HG02970 (cell line): ENCODE results near the gene MAN2A1.

Source experiments
- ATAC-seq: cut with Tn5 transposase; IDR thresholded peaks from one replicate; pipeline ENCODE4 v1.9.1; 2021; ENCODE audit warnings: mild to moderate bottlenecking, moderate library complexity, moderate number of reproducible peaks; ENCODE audit not compliant: unreplicated experiment, low FRiP score

MAN2A1 gene

DNA sequence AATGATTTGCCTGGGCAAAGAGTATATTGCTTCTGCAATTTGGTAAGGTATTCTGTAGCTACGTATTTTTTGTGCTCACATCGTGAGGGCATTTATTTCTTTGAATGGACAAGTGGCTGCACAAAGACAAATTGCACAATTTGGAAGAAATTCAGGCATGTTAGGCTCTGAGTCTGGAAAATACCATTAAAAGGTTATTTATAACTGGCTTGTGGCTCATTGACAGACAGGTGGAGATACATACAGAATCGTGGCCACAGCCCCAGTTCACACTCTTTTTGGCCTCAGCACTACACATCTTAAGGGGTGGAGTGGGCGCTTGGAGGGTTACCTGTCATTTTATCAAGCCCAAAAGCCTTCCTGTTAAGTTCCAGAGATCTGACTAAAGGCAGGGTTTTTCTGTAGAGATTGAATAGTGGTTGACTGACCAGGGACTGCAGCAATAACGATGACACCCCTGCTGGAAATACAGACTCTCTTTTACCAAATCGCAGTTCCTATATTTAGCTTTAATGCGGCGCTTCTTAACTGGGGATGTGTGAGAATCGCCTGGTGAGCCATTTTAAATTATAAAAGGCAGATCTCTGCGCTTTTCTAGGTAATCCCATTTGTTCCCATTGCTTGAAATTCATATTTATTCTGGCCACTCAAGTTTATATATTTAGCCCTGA, 14.7 kb downstream of the MAN2A1 start:
- no peak for ATAC-seq

DNA sequence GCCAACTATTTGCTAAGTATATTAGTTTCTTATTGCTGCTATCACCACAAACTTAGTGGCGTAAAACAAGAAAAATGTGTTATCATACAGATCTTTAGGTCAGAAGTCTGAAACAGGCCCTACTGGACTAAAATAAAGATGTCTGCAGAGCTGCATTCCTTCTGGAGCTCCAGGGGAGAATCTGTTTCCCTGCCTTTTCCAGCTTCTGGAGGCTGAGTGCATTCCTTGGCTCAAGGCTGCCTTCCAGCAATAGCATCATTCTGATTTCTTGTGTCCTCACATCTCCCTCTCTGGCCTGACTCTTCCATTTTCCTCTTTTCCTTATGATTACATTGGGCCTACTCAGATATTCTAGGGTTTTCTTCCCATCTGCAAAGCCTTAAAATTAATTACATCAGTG, 15.9 kb downstream of the MAN2A1 start:
- ATAC-seq = no peak

DNA sequence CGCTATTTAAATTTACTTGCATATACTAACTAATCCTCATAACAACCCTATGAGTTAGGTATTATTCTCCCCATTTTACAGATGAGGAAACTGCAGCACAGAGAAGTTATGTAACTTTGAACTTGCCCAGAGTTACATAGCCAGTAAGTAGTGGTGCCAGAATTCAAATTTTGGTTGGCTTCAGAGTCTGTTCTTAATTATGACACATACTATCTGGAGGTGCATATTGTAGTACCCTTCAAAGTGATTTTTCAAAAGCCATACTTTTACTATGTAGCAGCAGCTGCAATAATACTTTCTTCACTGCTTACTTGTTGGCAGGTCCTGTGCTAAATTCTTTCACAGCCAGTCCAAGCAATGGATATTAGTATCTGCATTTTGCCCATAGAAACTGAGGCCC, 16.4 kb downstream of the MAN2A1 start:
- no peak for ATAC-seq

DNA sequence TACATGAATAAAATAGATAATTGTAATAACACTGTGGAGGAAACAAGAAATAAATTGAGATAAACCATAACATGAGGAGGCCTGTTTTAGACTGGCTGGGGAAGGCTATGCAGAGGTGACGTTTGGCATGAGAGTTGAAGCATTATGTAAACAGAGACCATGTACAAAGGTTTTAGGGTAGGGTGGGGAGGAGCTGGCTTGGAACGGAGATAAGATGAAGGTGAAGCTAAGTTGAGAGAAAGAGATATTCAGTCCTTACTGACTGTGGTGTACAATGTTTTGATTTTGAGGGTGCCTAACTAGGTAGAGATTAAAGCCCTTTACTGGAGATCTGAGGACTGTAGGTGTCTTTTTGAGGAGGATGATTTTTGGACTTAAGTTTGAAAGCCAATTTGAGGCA, 17.8 kb downstream of the MAN2A1 start:
- ATAC-seq = no peak

DNA sequence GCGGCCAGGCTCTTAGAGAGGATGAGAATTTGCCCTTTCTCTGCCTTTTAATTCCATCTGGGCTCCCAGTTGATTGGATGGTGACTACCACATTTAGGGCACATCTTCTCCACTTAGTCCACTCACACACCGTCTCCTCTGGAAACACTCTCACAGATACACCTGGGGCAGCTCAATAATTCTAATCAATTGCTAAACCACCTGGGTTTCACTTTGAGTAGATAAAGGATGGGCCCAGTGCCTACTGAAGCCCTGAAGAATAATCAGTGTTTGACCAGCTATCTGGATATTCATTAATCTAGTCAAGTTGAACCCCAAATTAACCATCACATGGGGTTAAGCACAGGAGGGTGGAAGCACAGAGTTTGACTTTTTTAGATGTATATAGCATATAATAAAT, 19.1 kb downstream of the MAN2A1 start:
- no peak for ATAC-seq

DNA sequence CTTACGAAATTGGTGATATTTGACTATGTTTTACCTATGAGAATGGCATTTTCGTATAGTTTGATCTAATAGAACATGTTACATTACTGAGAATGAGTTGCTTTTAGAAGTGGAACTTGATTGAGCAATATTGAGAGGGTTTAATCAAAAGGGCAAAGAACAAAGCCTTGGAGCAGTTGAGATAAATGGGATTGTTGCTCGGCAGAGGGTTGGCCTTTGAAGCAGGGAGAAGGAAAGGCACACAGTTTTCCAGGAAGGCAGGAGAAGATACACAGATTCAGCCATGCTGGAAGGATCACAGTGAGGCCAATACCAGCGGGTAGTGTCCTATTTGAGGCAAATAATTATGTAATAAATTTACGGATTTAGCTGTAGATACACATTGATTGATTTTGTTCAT, 19.5 kb downstream of the MAN2A1 start:
- no peak for ATAC-seq

DNA sequence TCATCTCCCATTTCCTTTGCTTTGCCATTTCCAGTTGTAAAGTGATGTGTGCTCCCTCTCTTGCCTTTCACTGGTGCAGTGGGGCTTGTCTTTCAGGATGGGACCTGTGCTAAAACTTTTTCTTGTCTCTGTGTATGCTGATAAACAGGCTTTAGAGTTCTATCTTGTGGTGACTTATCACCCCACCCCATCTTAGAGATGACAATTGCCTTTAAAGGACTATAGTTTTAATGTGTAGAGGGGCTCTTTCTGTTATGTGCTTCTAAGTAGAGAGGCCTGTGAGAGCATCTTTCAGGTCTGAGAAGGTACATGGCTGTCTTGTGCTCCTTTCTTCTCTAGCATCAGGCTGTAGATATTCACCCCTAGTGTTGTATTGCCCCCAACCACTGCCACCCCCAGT, 21.9 kb downstream of the MAN2A1 start:
- no peak for ATAC-seq

DNA sequence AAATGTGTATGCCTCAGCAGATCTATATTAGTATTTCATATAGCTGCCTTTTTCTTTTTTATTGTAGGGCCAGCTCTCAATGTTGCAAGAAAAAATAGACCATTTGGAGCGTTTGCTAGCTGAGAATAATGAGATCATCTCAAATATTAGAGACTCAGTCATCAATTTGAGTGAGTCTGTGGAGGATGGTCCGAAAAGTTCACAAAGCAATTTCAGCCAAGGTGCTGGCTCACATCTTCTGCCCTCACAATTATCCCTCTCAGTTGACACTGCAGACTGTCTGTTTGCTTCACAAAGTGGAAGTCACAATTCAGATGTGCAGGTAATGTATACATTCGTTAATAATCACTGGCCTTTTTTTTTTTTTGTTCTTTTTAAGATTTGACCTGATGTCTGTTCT, 23.7 kb downstream of the MAN2A1 start:
- no peak for ATAC-seq

DNA sequence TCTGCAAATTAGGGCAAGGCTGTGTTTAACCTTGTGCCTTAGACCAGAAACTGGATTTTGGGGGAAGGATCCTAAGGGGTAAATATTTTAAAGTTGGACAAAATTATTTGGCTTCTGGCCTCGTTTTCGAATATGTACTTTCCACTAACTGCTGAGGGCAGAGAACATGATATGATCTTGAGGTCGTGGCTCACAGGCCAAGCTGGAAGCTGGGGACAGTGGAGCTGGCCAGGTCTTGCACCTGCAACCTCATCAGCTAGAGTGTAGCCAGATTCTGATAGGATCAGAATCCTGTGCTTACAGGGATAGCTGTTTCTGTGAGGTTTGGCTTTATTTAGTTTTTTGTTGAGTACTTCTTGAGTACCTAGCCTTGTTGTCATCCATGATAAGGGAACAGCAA, 24.9 kb downstream of the MAN2A1 start:
- no peak for ATAC-seq

DNA sequence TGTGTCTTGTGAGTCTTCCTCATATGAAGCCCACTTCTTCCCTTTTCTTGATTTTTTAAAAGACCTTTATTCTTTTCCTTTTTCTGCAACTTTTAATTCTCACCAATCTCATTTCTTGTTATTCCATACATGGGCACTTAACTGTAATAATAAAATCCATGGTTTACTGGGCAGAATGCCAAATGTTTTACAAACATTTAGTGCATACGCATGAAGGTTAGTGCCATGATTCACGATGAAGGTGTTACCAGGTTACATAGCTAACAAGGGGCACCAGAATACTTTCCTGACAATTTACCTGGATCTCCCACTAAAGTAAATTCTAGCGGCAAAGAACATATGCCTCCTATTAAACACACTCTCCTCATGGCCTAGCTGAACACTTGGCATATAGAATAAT, 28.5 kb downstream of the MAN2A1 start:
- ATAC-seq = no peak

DNA sequence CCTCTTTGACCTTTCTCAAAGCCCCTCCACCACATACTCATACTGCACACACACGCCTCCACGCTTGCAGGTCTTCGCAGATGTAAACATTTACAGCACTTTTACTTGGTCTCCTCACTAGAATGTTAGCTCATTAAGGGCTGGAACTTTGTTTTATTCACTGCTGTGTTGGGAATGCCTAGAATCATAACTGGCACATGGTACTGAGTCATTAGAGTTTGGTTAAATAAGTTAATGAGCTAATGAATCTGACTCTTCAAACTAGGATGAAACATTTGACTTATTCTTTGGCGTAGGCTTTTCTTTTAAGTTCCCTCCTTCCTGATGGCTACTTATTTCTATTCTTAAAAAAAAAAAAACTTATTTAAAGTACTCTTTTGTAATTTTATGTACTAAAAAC, 28.9 kb downstream of the MAN2A1 start:
- no peak for ATAC-seq

DNA sequence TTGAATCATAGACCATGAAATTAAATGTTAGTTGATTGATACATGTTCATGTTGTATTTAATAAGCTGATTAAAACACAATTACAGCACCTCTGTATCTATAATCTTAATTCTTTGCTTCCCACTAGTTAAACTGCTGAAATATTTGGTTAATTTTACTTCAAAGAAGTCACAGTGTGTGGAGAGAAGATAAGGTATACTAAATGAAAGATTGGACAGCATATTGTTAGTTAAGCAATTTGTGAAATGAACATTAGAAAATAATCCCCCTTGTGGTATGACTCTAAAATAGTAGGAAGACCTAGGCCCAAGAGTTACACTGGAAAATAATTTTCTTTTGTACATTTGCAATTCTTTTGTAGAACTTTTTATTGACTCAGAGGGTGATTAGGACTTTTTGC, 30.3 kb downstream of the MAN2A1 start:
- no peak for ATAC-seq

DNA sequence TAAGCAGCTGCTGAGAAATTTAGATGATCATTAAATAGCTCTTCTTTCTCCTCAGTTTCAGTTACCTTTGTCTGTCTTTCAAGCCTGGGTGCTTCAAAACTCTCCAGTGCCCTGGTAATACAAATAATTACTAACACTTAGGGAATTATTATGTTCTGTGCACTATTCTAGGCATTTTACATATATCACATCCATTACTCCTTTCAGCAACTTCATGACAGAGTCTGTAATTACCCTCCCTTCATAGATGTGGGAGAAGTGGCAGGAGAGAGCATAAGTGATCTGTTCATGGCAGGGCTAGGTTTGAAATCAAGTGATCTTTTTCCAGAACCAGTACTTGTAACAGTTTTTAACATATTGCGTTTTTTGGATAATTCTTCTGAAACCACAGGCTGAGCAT, 32.0 kb downstream of the MAN2A1 start:
- ATAC-seq = no peak

DNA sequence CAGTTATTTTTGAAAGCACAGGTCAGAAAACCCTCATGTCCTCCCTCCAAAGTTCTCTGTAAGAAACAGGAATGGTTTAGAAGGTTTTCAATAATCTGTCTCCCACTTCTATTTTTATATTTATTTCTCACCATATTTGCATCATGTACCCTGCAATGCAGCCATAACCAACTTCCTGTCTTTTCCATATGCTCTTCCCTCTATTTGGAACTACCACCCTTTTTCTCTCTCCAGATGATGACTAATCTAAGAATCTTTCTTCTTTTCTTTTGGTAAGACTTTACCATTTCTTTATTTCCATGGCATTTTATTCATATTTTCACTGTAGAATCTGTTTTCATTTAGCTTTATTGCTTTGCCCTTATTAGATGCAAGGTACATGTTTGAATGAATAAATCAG, 33.9 kb downstream of the MAN2A1 start:
- no peak for ATAC-seq

DNA sequence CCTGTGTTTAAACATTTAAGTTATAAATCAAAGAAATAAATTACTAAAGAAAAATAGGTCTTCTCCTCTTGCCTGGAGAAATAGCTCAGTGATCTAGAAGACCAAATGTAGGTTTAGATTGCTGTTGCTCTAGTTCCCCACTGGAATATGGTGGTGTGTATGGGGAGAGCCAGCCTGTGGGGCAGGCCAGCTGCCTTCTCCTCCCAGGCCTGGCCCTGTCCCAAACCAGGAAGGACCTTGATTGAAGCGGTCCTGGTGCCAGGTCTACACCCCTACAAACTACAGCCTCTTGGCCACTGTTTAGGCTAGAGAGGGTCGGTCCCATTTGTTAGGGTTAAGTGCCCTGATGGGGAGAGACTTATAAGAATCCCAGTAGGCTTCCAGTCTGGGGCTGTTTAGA, 35.4 kb downstream of the MAN2A1 start:
- no peak for ATAC-seq

DNA sequence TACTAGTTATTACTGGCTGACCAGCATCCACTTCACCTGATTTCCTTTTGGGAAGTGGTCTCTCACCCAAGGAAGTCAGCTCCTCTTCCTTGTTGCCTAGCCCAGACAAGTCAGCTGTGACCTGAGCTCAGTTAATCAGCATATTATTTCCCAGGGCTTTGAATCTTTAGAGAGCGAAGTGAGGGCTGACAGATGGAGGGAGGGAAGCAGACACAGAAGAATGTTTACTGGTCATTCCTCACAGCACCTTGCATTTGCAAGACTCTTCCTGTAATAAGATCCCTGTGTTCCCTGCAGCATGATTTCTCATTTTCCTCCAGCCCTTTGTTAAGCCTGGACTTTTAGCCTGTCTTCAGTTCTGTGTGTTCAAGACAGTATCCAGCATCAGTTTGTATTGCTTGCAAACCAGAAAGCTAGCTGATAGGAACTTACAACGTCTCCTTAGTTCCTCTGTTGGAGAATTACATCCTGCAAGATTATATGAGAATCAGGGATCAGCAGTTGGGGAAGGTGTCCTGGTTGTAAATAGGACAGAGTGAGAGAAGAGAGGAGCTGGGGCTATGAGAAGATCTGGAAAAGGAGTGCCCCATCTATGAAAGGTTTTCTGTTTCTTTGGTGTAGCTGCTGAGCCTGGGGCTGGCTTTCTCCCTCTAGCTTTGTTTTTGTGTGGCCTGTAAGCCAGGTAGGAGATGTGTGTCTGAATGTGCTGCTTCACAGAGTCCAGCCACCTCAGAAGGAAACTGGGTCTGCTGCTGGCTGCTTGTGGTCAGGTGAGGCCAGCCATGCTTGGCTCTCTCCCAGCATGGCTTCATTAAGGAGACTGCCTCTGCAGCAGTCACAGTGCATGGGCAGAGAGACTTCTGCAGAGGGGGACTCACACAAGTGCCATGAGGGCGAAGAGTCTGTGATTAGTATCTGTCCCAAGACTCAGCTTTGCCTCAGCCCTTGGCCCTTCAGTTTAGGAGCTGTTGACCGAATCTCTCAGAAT, 50.3 kb downstream of the MAN2A1 start:
- no peak for ATAC-seq

DNA sequence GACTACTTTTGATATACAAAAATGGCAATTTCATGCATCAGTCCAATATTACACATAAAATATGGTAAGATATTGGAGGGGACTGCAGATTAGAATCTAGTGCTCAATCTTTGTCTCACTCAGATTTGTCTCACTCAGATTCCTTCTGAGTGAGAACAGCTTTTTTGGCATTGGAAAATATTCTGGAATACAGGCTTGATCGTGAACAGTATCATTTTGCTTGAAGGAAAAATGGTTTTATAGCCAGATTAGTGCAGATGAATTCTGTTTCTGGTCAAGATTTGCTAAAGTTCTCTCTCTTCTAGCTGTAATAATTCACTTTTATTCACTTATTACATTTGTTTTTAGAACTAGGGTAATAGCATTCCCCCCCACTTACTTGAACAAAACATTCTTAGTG, 51.2 kb downstream of the MAN2A1 start:
- ATAC-seq = no peak

DNA sequence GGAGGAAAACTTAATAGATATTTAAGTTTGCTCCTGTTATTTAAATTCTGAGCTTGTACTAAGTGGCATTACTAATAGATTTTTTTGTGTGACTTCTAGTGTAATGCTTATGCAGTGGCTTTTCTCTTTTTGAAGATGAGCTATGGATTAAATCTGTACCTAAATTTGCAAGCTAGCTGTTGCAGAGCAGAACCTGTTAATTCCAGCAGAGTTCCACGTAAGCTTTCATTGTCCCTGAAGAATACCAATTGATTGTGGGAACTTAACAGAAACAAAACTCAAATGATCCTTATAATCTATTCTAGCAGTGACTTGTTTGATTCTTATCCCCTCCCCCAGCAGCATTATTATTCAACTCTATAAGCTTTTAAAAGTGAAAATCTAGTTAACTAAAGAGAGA, 51.7 kb downstream of the MAN2A1 start:
- no peak for ATAC-seq

DNA sequence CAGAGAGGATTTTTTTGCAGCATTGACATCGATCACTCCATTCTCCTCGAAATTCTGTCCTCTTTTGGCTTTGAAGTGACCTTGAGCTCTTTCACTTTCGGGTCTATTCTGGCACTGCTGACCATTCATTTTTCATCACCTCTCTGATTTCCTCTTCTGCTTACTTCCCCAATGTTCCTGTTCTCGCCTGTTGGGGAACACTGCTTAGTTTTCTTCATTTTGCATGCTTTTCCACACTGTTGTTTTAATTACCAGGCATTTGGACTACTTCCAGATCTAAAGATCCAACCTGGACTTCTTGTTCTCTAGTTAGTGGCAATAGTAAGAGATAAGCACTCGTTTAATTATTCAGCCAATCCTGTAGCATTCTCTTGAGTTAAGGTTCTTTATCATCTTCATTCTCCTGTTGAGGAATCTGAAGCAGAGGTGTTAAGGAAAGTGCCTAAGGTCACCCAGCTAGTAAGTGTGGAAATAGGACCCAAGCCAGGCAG, 53.4 kb downstream of the MAN2A1 start:
- ATAC-seq = no peak

DNA sequence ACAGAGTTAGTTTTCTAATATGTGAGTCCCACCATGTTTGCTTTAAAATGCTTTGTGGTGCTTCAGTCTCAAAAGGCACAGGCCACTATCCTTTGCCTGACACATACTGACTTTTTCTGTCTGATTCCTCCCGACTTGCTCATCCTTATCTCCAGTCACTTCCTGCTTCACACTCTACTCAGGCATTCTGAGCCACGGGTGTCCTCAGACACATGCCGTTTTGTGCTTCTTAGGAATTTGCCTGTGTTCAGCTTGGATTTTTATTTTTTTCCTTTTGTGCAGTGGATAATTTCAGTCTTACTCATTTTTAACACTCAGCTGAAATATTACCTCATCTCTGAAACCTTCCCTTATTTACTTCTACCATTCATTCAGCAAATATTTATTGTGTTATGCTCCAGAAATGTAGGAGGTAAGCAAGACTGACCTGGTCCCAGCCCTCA, 54.1 kb downstream of the MAN2A1 start:
- no peak for ATAC-seq

DNA sequence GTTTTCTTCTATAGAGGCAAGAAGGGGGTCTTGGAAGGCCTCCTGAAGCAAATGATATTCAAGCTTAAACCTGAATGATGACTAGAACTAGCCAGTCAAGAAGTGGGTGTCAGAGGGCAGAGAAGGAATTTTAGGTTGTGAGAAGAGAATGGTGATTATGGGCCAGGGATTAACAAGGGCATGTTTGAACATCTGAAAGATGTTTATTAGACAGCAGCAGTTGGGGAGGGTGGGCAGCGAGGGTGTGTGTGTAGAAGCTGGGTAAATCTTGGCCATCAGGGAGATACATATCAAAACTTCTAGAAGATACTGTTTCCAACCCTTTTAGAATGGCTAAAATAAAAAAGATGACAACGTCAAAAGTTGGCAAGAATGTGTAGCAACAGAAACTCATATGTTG, 54.5 kb downstream of the MAN2A1 start:
- no peak for ATAC-seq

DNA sequence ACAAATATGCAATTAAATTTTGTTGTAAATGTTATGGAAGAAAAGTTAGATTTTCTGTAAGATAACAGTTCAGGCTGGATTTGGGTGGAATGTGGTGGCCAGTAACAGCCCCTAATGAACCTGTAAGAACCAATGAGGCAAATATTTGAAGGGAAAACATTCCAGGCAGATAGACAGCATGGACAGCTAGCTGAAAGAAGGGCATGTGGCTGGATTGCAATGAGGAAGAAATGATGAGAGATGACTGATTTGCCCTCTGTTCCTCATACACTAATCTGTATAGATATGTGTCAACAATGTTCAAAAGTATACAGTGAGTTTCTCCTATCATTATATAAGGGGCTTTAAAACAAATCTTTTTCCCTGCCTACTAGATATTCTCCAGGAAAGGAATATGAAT, 58.8 kb downstream of the MAN2A1 start:
- no peak for ATAC-seq
